ENCODE results near the gene CTSF. TPM values are rescaled to one million over a fixed set of nuclear protein-coding genes. Genes with fewer than 3 reads are reported as not detected.

Gene CTSF
- total RNA-seq, 1 donor from 2014 or later: 13.4 TPM

- no peak for DNase-seq (ENCODE audit: low read depth in 2 of 2)
Observed at GRCh38 chr11:66539170-66539869, 29.1 kb downstream of the CTSF start.

- no peak for DNase-seq (ENCODE audit: low read depth in 2 of 2)
Observed at GRCh38 chr11:66532784-66533183, 35.6 kb downstream of the CTSF start.

- DNase-seq (ENCODE audit: low read depth in 2 of 2): no peak
Observed at GRCh38 chr11:66531841-66532240, 36.6 kb downstream of the CTSF start.

- no peak for DNase-seq (ENCODE audit: low read depth in 2 of 2)
Observed at GRCh38 chr11:66530927-66531709, 37.3 kb downstream of the CTSF start.

- DNase-seq (ENCODE audit: low read depth in 2 of 2): no peak
Observed at GRCh38 chr11:66529655-66530054, 38.8 kb downstream of the CTSF start.

- no peak for DNase-seq (ENCODE audit: low read depth in 2 of 2)
Observed at GRCh38 chr11:66529069-66529468, 39.3 kb downstream of the CTSF start.

- DNase-seq (ENCODE audit: low read depth in 2 of 2): no peak
Observed at GRCh38 chr11:66524304-66525040, 43.9 kb downstream of the CTSF start.

- DNase-seq (ENCODE audit: low read depth in 2 of 2): no peak
Observed at GRCh38 chr11:66523611-66524010, 44.8 kb downstream of the CTSF start.

Other genes starting within 250 kb of the CTSF start
- gene RIN1, start 232.2 kb downstream of the CTSF start, total RNA-seq: 4.7 and 5.9 TPM in 2 replicates
- 53.1 and 53.7 TPM in 2 replicates for gene BRMS1, start 223.5 kb downstream of the CTSF start, total RNA-seq
- 18.7 and 21.0 TPM in 2 replicates for gene B4GAT1, start 221.0 kb downstream of the CTSF start, total RNA-seq
- 0.77 and 1.0 TPM in 2 replicates for gene SLC29A2, start 196.8 kb downstream of the CTSF start, total RNA-seq
- gene NPAS4, start 147.6 kb downstream of the CTSF start, total RNA-seq: not detected in 2 replicates
- 29.2 and 37.5 TPM in 2 replicates for gene MRPL11, start 129.8 kb downstream of the CTSF start, total RNA-seq
- gene PELI3, start 101.7 kb downstream of the CTSF start, total RNA-seq: 3.3 and 5.9 TPM in 2 replicates
- gene DPP3, start 88.2 kb downstream of the CTSF start, total RNA-seq: 49.9 and 56.0 TPM in 2 replicates
- 11.3 and 23.0 TPM in 2 replicates for gene BBS1, start 58.0 kb downstream of the CTSF start, total RNA-seq
- 11.8 and 21.0 TPM in 2 replicates for gene ZDHHC24, start 22.6 kb downstream of the CTSF start, total RNA-seq
- gene ACTN3, start 21.7 kb downstream of the CTSF start, total RNA-seq: under 0.01 TPM in 2 replicates
- gene CCDC87, start 24.5 kb upstream of the CTSF start, total RNA-seq: 0.13 TPM in 2 replicates
- 28.0 and 34.6 TPM in 2 replicates for gene CCS, start 24.6 kb upstream of the CTSF start, total RNA-seq
- gene RBM14, start 48.0 kb upstream of the CTSF start, total RNA-seq: 19.6 and 21.5 TPM in 2 replicates
- 122 and 162 TPM in 2 replicates for gene RBM4, start 70.1 kb upstream of the CTSF start, total RNA-seq
- 18.4 and 23.6 TPM in 2 replicates for gene RBM4B, start 109.3 kb upstream of the CTSF start, total RNA-seq
- 18.1 and 22.6 TPM in 2 replicates for gene SPTBN2, start 160.6 kb upstream of the CTSF start, total RNA-seq